GM21447 (cell line): ENCODE data around the gene TBC1D10A.
A peak's percentile ranks its signal among the peaks of the same experiment; 100 is the strongest.

ENCODE experiments used
- ATAC-seq: cut with Tn5 transposase; IDR thresholded peaks from one replicate; pipeline ENCODE4 v1.9.1; 2021; ENCODE audit not compliant: unreplicated experiment

The TBC1D10A gene

DNA sequence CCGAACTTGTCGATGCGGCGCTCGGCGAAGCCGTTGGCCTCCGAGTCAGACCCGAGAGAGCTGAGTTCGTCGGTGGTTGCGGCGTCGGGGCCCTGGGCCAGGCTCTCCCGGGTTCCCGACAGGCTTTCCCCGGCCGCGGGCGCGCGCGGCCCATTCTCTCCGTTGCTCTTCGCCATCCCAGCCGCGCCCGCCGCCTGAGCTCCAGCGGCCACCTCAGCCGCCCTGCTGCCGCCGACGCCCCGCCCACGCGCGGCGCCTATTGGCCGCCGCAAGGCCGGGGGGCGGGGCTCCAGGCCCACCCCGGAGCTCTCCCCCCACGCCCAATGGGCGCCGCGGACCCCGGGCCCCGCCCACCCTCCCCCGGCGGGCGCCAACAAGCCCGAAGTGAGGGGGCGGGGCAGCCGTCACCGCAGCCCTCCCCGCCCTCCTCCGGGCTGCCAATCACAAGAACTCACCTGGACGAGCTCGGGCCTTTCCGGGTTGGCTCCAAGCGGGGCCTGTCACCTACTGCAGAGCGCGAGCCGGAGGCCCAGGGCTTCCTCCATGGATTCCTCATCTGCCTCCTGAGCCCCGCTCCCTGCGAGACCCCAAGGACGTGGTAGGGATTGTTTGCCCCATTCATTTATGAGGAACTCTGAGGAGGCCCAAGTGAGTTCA, at the start of gene TBC1D10A:
Gene TBC1D10A, minus strand, starts transcription at position 236 of the 657 bp plus-strand sequence. Its CDS starts 60 bp downstream, at position 176.
- ATAC-seq, result peak; percentile 73

DNA sequence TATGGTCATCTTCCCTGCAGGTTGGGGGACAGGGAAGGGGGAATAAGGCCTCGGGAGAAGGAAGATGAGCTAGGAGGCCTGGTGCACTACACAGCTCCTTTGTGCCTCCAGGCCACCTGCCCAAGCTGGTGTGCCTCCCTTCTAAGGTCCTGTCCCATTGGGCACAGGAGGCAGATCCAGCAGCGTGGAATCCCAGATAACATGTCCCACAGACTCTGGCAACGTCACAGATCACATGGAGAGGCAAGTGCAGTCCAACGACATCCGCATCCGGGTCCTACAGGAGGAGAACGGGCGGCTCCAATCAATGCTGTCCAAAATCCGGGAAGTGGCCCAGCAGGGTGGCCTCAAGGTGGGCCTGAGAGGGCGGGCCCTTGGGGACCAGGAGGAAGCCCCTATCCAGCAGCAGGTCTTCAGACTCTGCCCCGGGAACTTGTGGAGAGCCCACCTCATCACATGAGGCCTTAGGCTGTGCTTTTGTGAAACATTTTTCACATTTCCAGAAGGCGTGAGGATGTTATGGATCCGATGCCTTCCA, 48.6 kb upstream of the TBC1D10A start:
- ATAC-seq, result no peak

GRCh38 chr22:30373331-30374325, 46.9 kb upstream of the TBC1D10A start:
- ATAC-seq, result no peak

DNA sequence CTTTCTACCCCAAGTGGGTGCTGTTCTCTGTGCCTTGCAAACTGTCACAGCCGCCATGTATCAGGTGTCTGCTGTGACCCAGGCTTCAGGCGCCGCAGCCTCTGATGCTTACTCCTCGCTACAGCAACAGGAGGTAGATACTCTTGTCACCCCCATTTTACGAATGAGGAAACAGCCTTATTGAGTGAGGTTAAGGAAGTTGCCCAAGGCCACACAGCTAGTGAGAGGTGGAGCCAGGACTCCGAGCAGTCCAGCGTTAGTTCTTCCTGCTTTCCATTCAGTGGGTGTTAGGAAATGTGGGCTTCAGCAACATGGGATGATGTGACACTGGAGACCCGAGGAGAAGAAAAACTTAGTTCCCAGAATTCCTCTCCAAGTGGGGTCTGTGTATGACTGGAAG, 46.2 kb upstream of the TBC1D10A start:
- ATAC-seq, result no peak

DNA sequence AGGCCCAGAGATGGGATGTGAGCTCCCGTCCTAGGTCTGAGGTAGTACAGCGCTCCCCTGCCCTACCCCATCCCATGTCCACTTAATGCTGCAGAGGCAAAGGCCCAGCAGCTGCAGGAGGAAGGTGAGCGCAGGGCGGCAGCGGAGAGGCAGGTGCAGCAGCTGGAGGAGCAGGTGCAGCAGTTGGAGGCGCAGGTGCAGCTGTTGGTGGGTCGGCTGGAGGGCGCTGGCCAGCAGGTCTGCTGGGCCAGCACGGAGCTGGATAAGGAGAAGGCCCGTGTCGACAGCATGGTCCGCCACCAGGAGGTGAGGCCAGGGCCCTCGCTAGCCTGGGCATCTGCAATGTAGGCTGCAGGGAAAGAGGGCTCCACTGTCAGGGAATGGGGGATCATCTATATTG, 45.2 kb upstream of the TBC1D10A start:
- ATAC-seq, result no peak

DNA sequence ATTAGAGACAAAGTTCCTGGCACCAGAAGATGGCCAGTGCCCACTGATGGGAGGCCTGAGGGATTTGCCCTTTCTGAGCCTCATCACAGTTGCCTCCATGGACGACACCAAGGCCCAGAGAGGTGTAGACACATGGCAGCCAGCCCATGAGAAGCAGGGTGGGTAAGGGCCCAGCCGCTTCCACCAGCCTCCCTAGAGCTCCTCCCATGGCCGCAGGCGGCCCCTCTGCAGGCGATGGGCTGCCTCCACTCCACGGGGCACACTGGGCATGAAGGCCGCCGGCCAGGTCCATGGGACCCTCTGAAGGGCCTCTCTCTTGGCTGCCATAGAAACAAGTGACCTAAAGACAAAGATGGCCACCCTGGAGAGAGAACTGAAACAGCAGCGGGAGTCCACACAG, 44.6 kb upstream of the TBC1D10A start:
- no peak for ATAC-seq

GRCh38 chr22:30370641-30371230, 44.0 kb upstream of the TBC1D10A start:
- ATAC-seq, result no peak

DNA sequence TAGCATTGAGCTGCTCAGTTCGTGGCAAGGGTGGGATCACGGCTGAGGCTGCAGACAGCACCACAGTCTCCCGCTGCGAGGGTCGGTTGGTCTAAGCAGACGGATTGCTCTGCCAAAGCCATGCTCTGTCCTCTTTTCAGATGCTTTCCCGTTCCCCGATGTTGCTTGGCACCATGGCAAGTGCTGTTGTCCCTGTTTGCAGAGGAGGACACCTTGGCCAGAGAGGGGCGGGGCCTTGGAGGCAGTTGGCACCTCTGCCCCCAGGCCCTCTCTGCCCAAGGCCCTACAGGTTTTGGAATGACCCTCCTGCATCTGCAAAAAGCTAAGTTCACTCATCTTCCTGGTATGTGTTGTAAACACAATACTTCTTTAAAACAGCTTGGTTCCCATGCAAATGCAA, 41.7 kb upstream of the TBC1D10A start:
- ATAC-seq, result no peak

DNA sequence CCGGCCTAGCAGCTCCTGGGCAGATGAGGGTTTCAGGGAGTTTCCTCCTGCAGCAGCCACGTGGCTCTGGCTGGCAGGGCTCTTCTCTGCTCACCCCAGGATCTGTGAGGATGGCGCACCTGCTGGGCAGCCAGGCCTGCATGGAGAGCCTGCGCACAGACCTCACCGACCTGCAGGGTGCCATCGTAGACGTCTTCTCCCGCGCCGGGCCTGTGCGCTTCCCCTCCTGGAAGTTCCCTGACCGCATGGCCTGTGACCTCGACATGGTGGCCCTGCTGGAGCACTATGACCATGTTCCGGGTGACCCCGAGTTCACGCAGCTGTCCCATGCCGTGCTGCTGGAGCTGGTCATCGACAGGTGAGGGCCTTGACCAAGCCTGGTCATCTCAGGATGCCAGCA, 39.1 kb upstream of the TBC1D10A start:
- no peak for ATAC-seq

DNA sequence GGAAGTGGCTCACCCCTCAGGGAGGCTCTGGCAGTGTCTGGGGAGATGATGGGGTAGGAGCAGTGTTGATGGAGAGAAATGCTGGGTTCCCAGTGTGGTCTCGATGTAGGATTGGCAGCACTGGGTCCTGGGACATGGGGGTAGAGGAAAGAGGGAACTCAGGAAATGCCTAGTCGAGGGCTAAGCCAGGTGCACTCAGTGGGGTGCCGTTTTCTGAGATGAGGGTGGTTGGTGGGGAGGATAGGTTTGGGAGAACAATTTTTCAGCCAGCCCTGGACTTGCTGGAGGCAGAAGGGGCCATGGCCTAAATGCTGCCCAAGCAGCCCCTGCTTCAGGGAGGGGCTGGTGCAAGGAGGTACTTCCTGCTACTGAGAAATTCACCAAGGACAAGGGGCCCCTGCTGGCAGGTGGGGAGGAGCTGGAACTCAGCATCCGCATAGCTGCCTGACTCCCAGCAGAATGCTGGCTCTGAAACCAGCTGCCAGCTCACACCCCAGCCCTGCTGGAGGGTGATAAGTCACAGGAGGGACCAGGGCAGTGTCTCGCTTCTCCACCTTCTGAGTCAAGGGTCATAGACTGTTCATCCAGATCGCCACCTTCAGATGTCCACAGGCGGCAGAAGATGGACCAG, 36.0 kb upstream of the TBC1D10A start:
- ATAC-seq, result no peak

DNA sequence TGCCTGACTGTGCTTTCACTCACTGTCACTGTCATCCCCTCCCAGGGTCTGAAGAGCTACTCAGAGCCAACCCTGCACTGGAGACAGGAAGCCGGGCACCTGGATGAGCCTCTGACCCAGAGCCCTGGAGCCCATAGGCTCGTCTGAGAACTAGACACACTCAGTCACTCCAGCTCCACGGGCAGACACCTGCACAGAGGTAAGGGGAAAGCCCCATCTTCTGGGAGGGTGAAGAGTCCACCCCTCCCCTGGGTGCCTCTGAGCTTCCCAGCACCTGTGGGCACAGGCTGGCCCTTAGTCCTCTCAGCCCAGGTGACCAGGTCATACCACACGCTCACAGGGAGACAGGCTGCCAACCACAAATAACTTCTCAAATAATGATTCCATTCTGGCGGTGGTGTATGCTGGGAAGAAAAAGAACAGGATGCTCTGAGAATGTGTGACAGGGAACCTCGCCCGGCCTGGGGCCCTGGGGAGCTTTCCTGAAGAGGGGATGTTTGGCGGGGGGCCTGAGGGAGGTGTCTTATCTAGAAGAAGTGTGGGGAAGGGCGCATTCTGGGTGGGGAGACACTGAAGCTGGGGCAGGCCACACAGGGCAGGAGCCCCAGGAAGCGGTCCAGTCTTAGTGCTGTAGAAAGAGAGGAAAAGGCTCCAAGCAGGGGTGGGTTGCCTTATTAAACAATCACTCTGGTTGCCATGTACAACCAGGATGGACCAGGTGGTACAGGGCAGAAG, 35.3 kb upstream of the TBC1D10A start:
- no peak for ATAC-seq

GRCh38 chr22:30358541-30358940, 31.8 kb upstream of the TBC1D10A start:
- no peak for ATAC-seq

DNA sequence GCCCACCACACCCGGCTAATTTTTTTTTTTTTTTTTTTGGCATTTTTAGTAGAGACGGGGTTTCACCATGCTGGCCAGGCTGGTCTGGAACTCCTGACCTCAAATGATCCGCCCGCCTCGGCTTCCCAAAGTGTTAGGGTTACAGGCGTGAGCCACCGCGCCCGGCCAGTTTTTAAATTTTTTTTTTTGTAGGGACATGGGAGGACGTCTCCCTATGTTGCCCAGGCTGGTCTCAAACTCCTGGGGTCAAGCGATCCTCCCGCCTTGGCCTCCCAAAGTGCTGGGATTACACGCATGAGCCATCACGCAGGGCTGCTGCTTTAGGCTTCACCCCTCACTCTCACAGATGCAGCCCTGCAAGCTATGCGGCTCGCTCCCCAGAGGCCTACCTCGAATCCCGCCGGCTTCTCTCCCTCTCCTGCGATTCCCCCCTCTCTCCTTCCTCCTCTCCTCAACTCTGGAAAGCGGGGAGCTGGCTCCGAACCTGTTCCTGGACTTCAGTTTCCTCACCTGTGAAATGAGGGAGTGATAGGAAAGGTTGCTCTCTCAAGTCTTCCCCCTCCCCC, 31.0 kb upstream of the TBC1D10A start:
- ATAC-seq, result no peak

DNA sequence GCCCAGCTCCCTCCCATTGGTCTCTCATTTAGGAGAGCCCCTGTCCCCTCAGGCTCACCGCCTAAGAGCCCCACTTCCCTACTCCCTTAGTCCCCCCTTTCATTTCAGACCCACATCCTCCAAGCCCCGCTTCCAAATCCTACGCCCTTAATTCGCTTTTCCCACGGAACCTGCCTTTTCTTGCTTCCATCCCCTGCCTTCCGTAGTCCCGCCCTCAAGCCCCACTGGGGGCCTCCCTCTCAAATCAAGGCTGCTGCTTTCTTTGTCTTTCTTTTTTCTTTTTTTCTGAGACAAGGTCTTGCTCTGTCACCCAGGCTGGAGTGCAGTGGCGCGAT, 30.5 kb upstream of the TBC1D10A start:
- ATAC-seq, result no peak

DNA sequence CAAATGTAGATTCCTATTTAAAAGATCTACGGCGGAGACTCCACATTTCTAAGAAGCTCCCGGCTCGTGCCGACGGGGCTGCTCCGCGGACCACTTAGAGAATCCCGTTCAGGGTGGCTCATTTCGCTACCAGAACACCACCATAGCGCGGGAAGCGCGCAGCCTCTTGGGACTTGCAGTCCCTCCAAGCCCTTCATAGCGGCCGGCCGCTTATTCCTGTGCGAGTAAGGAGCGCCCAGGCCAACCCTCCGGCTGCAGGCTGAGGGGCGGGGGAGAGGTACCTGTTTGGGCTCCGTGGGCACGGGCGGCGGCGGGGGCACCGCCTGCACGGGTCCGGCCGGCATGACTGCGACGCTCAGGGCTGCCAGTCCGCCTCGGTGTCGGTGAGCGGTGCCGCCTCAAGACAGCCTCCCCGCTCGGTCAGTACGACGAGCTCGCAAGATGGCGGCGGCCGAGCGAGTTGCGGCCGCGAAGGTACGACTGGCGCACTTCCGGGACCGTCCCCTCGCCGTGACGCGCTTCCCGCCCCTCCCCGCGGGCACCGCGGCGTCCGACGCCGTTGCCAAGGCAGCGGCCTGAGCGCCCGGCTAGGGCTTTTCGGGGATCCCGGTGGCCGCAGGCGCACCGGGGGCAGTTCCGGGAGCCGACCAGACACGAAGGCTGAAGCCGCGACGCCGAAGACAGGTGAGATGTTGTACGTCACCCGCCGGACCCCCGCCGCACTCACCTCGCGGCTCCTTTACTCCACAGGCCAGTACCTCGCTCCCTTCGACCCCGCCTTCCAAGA, 29.9 kb upstream of the TBC1D10A start, which contains the start of the genes CCDC157 and SF3A1:
Gene CCDC157, plus strand, starts transcription at position 559 of the 787 bp plus-strand sequence. CDS start 8,994 bp downstream, outside the sequence.
Gene SF3A1, minus strand, starts transcription at position 446 of the 787 bp plus-strand sequence. Its CDS starts 102 bp downstream, at position 344.
- ATAC-seq, result peak; percentile 82

GRCh38 chr22:30354644-30355043, 27.9 kb upstream of the TBC1D10A start:
- no peak for ATAC-seq

GRCh38 chr22:30351226-30351625, 24.5 kb upstream of the TBC1D10A start:
- no peak for ATAC-seq

DNA sequence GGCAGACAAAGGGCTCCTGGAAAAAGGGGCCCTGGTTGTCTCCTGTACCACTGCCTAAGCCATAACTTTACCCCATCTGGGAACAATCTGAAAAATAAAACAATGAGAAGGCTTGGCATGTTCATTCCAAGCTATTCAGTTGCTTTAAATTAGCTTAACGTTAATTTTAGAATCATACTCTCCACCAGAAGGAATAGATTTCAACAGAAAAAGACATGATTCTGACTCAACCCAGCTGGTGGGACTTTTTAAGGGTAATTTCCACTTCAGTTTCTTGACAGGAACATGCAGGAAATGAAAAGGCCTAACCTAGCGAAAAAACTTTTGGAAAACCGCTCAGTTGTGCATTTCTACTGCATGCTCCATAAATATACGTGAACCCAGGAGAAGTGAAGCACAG, 22.1 kb upstream of the TBC1D10A start:
- no peak for ATAC-seq

DNA sequence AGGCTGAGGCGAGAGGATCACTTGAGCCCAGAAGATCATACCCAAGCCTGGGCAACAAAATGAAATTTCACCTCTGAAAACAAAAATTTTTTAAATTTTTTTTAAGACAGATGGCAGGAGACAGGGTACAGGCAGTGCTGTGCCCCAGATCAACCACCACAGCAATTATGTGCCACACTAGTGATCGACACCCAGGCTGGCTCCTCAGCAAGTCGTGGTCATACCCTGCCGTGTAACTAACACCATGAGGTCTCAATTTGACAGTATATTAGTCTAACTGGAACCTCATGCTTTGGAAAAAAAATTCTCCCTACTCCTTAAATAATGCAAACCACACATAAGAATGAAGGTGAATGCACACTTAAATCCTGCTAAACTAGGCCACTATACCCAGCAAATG, 21.7 kb upstream of the TBC1D10A start:
- no peak for ATAC-seq
